RKO (cell line): ENCODE data around the gene BIN1.

Experiments used
- DNase-seq: peaks from one replicate; pipeline ENCODE4 v3.0.0-alpha.2; 2016; ENCODE audit warnings: low spot score

Gene BIN1

DNA sequence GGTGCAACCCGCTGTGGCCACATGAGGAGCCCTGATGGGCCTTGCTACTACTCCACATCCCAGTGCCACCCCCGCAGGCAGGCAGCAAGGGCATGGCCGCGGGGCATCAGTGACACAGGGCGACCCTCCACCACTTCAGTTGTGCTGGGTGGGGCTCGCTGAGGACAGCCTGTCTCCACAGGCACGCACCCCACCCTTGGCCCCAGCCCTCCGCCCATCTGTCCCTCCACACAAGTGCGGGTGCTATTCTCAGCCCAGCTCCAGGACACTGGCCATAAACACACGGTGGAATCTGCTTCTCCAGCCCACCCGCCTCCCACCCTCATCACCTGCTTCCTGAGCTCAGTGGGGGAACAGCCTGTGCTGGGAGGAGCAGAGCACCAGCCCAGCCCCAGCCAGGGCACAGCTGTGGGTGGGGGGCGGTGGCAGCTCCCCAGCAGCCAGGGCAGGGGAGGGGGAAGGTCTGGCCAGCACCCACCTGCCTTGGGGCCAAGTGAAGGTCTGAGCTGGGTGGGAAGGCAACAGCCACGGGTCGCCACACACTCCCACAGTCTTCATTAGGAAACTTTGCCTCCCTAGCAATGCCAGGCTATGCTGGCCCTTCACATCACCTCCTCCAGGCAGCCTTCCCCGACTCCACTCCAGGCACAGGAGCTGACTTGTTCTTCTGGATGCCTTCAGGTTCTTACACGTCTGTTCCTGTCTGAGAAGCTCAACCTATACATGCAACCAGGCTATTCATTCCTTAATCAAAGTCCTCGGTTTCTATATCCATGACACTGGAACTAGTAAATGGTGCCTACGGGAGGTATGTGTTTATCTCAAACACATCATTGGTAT is 16.5 kb downstream of the BIN1 start:
- no peak for DNase-seq

DNA sequence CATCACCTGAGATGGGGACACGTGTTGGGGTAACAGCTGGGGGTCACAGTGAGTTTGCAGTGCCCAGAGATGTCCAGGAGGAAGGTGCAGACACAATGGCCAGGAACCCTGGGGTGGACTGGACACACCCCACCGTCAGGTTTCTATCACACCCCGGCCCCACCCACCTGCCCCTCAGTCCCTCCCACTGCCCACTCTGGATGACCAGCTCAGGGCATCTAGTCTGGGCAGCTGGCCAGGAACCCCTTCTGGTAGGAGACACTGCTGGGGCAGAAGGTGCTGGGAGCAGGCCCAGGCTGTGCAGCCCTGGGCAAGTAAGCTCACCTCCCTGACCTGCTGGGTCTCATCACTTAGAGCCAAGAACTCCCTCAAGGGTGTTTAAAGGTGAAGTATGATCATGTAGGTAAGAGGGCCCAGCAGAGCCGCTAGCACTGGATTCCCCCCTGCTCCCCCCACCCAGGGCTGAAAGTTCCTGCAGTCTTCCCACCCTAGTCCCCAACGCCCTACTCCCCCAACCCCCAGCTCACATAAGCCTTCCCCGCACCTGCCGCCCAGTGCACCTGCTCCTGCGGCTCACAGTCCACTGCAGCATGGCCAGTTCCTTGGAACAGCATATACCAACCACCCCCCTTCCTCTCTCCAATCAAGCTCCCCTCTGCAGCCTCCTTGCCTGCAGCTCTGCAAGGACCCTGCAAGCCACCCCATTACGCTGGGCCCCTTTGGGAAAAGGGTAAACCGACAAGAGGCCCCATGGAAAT is 17.3 kb downstream of the BIN1 start:
- DNase-seq: no peak

DNA sequence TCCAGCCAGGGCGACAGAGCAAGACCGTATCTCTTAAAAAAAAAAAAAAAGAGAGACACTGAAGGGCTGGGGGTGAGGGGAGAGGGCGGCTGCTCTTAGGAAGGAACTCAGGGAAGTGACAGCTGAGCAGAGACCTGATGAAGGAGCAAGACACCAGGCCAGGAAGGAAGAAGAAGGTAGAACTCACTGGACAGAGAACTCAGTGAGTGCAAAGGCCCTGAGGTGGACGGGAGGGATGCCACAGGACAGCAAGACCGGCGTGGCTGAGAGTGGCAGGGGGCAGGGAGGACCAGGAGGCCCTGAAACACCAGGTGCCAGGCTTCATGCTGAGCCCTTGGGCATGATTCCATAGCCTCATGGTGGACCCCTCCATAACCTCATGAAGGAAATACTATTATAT is 18.2 kb downstream of the BIN1 start:
- no peak for DNase-seq

DNA sequence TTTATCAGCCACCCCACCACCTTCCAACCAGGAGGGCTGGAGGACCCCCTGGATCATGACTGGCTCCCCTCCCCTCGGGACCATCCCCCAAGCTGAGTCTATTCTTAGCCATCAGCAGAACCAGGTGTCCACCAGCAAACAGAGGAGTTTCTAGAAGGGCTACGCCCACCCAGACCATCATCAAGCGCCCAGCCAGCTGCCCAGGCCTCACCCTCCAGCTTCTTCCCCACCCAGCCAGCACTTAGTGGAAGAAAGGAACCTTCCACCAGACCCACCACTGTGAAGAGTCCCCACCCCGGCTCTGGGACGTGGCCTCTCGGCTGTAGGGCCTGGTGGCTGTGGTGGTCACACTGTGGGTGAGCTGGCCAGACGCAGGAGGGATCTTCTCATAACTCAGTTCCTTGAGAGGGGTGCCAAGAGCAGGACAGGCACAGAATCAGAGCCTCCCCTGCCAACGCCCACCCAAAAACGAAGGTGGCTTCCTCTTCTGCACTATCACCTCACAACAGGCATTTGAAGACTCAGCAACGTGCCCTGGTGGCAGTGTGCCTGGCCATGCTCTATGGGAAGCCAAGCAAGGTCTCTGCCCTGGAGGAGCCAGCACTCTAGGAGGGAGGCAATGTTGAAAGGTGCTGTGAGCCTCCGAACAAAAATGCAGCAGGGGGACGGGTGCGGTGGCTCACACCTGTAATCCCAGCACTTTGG is 19.0 kb downstream of the BIN1 start:
- no peak for DNase-seq

DNA sequence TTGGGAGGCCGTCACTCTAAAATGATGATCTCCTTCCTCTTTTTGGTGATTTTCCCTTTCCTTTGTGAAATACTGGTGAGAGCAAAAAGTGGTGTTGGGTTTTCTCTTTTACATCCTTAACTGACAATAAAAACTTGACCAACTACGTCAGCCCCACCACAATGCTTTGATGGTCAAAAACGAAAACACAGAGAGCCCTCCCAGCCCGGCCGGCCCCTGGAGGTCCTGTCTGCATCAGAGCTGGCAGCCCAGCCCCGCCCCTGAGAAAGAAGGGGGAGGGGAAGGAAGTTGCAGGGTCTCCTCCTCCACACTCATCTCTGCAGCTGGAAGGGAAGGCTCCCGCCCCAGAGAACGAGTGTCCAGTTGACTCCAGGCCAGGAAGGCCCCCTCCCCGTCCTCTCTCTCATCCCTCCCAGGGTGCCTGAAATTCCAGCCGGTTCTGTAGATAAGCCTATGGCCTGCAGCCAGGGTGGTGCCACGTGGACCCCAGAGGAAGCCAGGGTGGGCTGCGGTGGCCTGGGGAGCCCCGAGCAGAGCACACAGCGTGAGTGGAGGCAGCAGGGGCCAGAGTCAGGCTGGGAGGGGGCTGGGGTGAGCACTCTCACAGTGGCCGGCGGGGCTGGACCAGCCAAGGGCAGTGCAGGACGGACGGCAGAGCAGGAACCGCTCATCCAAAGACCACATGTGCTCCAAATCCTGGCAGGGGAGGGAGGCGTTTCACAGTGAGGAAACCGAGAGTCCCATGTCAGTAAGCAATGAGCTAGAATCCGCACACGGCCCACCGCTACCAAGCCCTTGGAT is 19.8 kb downstream of the BIN1 start:
- DNase-seq: no peak

DNA sequence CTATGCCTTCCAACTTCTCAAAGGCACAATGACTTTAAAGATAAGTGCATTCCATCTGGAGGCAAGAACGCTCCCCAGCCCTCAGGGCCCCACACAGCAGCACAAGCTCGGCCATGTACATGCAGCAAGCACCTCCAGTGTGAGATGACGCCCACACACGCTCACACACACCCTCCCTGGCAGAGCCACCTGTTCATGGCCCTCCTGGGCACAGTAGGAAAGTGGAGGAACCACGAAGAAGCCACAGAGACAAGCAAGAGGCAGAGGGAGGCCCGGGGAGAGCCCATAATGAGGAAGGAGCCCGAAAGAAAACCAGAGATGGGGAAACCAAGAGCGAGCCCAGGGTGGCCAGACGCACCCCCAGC is 21.7 kb downstream of the BIN1 start:
- DNase-seq: no peak

DNA sequence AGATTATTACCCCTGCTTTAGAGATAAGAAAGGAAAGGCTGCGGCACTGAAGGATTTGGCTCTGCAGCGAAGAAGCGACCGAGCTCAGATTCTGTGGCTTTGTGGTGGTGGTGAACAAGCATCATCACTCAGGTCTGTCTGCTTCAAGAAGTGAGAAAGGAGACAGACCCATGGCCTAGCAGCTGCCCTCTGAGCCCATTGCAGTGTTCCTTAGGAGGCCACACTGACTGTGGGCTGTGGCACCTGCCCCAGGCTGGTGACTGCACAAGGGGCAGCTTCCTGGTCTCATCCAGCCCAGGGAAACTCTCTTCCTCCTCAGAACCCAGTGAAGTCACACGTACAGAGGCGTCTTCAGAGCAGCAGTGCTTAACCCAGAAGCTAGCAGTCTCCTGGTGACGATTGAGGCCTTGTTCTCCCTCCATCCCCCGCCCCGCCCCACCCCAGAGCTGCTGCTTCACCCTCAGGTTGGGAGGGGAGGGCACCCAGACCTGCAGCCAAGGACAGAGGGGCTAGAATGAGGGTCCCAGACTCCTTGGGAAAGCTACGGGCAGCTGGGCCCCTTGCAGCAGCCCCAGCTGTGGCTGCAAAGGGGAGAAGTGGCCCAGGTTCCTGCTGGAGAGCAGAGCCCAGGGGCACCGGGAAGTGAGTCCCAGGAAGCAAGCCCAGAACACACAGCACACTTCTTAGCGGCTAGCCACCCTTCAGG is 22.2 kb downstream of the BIN1 start:
- no peak for DNase-seq

DNA sequence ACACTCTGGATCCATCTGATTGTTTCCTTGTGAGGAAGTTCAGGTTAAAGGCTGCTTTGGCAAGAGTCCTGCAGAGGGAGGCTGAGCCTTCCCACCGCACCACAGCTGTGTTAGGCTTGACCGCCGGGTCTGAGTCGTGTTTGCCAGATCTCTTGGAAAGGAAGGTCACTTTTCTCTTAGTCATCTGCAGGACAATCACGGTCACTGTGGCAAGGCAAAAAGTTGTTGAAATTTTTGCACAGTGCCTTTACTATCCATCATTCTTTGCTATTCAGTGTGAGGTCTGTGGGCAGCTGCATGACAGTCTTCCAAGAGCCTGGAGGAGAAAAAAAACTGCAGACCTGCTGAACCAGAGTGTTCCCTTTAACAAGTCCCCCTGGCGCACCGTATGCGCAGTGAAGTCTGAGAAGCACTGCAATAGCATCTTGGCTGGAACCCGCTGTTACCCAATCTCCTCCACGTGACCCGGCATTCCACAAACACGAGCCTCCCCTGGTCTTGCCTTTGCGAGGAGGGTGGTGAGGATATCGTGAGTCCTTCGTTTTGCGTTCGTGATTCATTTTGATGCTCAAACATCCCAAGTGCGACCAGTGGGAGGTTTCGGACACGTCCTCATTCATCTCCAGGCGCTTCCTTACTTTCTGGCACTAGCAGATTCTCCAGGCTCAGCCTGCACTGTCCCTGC is 23.0 kb downstream of the BIN1 start:
- DNase-seq: no peak

DNA sequence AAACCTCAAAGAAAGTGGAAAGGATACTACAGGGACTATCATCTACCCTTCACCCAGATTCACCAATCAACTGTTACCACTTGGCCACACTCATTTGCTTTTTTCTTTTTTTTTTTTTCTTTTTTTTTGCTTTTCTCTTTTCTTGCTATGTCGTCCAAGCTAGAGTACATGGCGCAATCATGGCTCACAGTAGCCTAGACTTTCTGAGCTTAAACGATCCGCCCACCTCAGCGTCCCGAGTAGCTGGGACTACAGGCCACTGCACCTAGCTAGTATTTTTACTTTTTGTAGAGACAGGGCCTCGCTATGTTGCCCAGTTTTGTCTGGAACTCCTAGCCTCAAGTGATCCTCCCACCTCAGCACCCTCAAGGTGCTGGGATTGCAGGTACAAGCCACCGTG is 24.0 kb downstream of the BIN1 start:
- no peak for DNase-seq

DNA sequence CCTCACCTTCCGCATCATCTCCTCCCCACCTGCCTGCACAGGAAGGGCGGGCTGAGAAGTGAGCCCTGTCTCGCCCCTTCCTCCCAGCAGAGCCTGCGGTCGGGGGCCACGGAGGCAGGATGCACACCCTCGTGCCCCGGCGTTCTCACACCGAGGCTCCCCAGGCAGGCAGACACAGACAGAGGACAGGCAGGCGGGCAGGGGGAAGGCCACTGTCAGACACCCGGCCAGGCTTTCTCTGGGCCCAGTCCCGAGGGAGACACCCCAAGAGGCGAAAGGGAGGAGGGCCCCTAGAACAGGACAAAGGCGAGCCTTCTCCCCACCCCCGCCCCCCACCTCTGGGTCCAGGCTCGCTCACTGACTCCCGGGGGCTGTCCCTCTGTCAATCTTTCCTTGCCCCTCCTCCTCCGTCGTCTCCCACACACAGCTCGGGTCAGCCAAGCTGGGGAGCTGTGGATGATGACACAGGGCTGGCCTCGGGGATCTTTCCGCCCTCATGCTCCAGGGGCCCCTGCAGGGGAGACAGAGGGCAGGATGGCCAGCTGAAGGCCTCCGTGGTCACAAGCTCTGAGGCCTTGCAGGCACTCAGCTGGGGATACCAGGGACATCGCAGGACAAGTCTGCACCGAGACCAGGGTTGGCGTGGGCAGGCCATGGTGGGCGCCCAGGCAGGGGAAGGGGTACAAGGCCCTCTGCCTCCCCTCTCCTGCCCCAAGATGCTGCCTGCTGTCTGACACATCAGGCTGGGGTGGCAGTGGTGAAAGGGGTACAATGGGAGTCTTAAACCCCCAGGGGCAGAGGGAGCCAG is 24.9 kb downstream of the BIN1 start:
- no peak for DNase-seq

DNA sequence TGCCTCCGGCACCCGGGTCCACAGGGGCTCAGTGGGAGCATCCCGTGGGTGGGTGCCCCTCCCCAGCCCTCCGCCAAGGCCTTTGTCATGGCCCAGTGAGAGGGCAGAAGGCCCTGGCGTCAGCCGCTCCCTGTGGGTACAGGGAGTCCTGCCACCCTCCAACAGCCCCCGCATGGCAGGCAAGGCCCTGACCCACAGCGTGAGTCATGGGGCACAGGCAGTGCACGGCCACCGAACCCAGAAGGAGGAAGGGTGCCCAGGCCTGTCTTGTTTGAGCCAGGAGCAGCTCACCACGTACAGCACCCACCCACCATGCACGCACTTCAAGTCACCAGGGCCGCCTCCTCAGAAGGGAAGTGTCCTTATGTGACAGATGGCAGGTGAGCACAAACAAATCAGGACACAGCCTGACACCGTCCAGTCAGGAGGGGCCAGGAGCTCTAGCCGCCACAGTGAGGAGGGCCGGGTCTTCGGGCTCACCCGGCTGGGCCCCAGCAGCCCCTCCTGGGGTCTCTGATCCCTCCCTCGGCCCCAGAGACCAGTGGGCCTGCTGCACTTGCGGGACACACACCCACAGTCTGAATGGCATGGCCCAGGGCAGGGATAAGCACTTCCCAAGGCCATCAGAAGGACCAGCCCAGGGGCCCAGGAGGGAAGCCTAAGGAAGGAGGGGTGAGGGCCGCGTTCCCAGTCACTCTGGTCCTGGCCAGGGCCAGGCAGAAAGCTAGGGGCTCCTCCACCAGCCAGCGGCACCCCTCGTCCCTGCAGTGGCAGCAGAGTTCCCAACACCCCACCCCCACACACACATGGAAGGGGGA is 25.8 kb downstream of the BIN1 start:
- DNase-seq: no peak

DNA sequence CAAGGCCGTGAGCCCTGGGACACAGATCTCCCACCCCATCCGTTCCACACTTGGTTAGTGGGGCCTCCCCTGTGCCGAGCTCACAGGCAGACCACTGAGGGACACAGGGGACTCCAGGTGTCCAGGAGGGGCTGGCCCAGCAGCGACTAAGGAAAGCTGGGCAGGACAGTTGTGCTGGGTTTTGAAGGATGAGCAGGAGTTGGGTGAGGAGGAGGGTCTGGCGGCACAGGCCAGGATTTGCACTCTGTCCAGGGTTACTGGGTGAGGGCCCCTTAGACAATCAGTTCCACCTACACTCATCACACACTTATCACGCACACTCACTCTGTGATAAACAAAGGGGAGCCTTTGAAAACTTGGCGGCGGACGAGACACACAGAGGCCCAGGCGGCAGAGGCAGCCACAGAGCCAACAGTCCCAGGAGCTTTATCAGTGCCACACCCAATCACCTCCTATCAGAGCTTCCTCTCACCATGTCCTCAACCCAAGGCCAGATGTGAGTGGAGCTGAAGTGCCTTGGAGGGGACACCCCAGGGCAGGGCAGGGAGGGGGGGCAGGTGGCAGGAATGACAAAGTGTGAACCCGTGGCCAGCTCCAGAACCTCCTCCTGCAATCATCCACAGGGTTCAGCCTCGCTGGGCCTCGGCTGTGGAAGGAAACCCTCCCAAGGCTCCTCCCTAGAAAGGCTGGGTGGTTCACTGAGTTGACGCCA is 26.6 kb downstream of the BIN1 start:
- DNase-seq: no peak

DNA sequence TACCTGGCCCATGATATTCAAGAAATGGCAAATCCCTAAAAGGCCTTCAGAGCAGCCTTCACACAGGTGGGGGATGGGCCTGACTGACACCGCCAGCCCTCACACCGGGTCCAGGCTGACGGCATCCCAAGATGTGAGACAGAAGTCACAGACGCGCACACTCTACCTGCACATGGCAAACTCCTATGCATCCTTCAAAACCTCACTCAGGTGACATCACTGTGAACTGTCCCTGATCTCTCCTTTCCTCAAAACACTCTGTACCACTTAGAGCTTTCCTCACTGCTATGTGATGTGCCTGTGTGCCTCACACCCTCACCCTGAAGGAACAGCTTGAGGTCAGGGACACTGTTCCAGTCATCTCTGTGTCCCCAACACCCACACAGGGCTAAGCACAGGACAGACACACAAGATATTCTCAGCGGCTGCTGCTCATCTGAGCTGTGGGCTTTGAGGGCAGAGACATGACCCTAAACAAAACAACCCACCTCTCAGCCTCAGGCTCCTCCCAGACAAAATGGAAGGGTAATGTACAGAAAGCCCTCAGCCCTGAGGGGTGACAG is 27.5 kb downstream of the BIN1 start:
- no peak for DNase-seq

DNA sequence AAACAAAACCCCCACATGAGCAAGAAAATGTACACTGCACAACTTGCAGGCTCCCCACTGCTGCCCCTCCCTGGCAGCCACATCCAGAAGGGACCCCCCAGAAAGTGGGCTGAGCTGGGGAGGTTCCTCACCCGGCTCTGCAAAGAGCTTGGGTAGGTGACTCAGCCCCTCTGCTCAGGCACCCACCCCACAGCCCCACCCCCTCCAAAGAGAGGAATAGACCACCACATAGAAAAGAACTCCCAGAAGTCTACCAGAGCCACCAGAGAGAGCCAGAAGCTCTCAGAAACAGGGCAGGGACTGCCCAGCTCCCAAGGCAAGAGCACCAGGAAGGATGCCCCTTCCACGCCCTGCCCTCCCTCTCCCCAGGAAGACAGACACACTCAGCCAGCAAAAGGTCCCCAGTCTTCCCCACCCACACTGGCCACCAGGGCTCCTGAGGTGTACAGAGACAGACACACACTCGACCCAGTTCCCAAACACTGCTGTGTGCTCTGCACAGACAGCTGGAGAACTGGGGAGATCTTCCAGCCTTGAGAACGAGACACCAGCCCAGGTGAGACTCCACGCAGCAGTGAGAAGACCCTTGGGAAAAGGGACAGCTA is 28.2 kb downstream of the BIN1 start:
- DNase-seq: no peak

DNA sequence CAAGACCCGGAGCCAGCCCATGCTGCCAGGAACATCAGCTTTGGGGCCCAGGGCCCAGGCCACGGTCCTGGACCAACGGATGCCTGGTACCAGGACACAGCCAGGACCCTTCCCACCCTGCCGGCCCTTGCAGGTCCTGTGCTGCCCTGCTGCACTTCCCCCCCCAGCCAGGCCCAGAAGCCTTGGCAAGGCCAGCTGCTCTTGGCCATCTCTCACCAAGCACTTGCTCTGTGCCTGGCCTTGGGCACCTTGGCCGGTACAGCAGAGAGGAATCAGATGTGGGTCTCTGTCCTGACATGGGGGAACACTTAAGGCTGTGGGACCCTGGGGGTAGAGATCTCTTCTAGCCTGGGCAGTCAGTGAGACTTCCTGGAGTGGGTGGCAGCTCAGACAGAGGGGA is 28.9 kb downstream of the BIN1 start:
- DNase-seq: no peak

DNA sequence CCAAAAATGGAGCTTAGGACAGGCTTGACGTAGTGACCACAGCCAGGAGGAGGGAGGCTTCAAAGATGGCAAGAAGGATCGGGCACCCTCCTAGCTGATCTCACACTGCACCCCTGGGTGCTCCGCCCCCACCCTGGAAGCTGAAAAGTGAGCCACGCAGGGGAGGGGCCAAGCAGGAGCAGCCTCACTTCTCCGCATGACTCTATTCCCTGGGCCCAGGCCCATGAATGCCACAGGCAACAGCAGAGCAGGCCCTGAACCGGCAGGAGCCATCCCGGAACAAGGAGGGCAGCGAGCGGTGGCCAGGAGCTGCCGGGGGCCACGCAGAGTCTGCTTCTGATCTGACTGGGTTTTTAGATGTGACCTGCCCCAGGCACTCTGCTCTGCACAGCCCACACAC is 30.0 kb downstream of the BIN1 start:
- DNase-seq: no peak

DNA sequence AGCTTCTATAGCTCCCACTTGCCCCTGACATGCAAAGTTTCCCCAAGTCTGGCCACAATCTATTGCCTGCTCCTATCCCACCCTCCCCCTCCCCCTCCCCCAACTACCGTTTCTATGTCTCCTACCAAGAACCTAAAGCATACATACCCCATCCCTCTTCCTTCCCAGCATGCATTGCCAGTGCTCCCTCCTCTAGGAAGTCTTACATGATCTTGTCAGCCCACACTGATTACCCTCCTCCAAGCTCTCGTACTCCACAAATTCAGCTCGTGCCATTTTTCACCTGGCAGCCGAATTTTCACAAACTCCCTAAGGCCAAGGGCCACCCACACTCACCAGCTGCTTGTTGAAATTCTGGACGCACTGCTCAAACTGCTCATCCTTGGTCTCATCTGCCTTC is 30.7 kb downstream of the BIN1 start:
- no peak for DNase-seq

DNA sequence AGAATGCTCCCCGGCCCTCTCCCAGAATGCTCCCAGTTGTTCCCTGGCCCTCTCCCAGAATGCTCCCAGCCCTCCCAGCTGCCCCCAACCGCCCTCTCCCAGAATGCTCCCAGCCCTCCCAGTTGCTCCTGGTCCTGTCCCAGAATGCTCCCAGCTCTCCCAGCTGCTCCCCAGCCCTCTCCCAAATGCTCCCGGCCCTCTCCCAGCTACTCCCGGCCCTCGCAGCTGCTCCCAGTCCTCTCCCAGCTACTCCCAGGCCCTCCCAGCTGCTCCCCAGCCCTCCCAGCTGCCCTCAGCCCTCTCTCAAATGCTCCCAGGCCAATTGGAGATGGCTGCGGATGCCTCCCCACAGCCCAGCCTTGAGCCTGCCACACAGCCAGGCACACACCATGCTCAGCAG is 31.1 kb downstream of the BIN1 start:
- no peak for DNase-seq
